KMS-11 (cell line): ENCODE data around the gene IPP.

Experiments used
- H2AFZ ChIP-seq: fragments of 200-600 bp; sonication (generic); 2 replicates; pipeline ENCODE4 v1.6.1; 2016; ENCODE audit warnings: antibody characterized with exemption, mixed run types, low read depth
- H3K27ac ChIP-seq: fragments of 200-600 bp; sonication (generic); 2 replicates; pipeline ENCODE4 v1.6.1; 2016; ENCODE audit warnings: mild to moderate bottlenecking, mixed run types
- H3K27me3 ChIP-seq: fragments of 200-600 bp; sonication (generic); 2 replicates; pipeline ENCODE4 v1.6.1; 2017; ENCODE audit warnings: mild to moderate bottlenecking, low read depth, mixed run types, moderate library complexity; ENCODE audit not compliant: insufficient read depth
- H3K36me3 ChIP-seq: fragments of 200-600 bp; sonication (generic); 2 replicates; pipeline ENCODE4 v1.6.1; 2017; ENCODE audit warnings: mild to moderate bottlenecking, mixed run types; ENCODE audit not compliant: insufficient read depth
- H3K4me1 ChIP-seq: fragments of 200-600 bp; sonication (generic); 2 replicates; pipeline ENCODE4 v1.6.1; 2016; ENCODE audit warnings: mild to moderate bottlenecking, low read depth, mixed run types; ENCODE audit not compliant: poor library complexity, severe bottlenecking
- H3K4me2 ChIP-seq: fragments of 200-600 bp; sonication (generic); 2 replicates; pipeline ENCODE4 v1.7.0; 2016; ENCODE audit warnings: mild to moderate bottlenecking, mixed run types
- H3K4me3 ChIP-seq: fragments of 200-600 bp; sonication (generic); IDR thresholded peaks from 2 replicates; pipeline ENCODE4 v1.6.1; 2017; ENCODE audit warnings: low read depth, low read length, mixed read lengths; ENCODE audit not compliant: insufficient read depth
- H3K79me2 ChIP-seq: fragments of 200-600 bp; sonication (generic); 2 replicates; pipeline ENCODE4 v1.6.1; 2016; ENCODE audit warnings: low read depth, mixed run types; ENCODE audit not compliant: insufficient read depth
- H3K9ac ChIP-seq: fragments of 200-600 bp; sonication (generic); 2 replicates; pipeline ENCODE4 v1.6.1; 2016; ENCODE audit warnings: mild to moderate bottlenecking, mixed run types
- H4K20me1 ChIP-seq: fragments of 200-600 bp; sonication (generic); 2 replicates; pipeline ENCODE4 v1.6.1; 2016; ENCODE audit warnings: mild to moderate bottlenecking, mixed run types; ENCODE audit not compliant: insufficient read depth
- CTCF ChIP-seq: fragments of 200-600 bp; sonication (generic); conservative IDR thresholded peaks from 2 replicates; pipeline ENCODE4 v1.6.1; 2017; ENCODE audit warnings: low read depth, mild to moderate bottlenecking, antibody characterized with exemption, low read length, moderate library complexity, mixed read lengths

Gene IPP

GRCh38 chr1:45660336-45660735 is 90.1 kb downstream of the IPP start:
- H3K27me3 ChIP-seq: no peaks in the 10 kb centered on the region
- H3K4me1 ChIP-seq: no peaks in the 10 kb centered on the region
- no peak overlapping the region for H3K27ac ChIP-seq
- H3K36me3 ChIP-seq: peaks cover 8% of the 10 kb centered on the region; the same call in 1 of the 2 replicates
- peaks cover 40% of the 10 kb centered on the region; the same call in 1 of the 2 replicates for H3K79me2 ChIP-seq
- no peak for TF ChIP-seq CTCF
- no peak overlapping the region for H3K4me3 ChIP-seq
- no peaks in the 10 kb centered on the region for H4K20me1 ChIP-seq
- no peak overlapping the region for H2AFZ ChIP-seq
- H3K4me2 ChIP-seq: no peak overlapping the region
- H3K9ac ChIP-seq: no peak overlapping the region

- Histone ChIP-seq H3K27me3 (no peaks in the 10 kb centered on the region), H2AFZ (no peak overlapping the region), H3K9ac (no peak overlapping the region), H3K79me2 (peaks cover 32% of the 10 kb centered on the region; the same call in 1 of the 2 replicates), H3K4me1 (no peaks in the 10 kb centered on the region), H4K20me1 (no peaks in the 10 kb centered on the region), H3K4me3 (no peak overlapping the region), H3K36me3 (peaks cover 8% of the 10 kb centered on the region; the same call in 1 of the 2 replicates), H3K27ac (no peak overlapping the region), H3K4me2 (no peak overlapping the region)
- no peak for TF ChIP-seq CTCF
These were observed 91.2 kb downstream of the IPP start for GRCh38 chr1:45659222-45659621.

GRCh38 chr1:45658171-45658570 is 92.3 kb downstream of the IPP start:
- Histone ChIP-seq H3K36me3 (peaks cover 8% of the 10 kb centered on the region; the same call in 1 of the 2 replicates), H3K4me3 (no peak overlapping the region), H3K27me3 (no peaks in the 10 kb centered on the region), H2AFZ (no peak overlapping the region), H4K20me1 (no peaks in the 10 kb centered on the region), H3K9ac (no peak overlapping the region), H3K4me1 (no peaks in the 10 kb centered on the region), H3K79me2 (peaks cover 21% of the 10 kb centered on the region; the same call in 1 of the 2 replicates), H3K27ac (no peak overlapping the region), H3K4me2 (no peak overlapping the region)
- no peak for TF ChIP-seq CTCF

- no peak overlapping the region for H3K9ac ChIP-seq
- peaks cover 8% of the 10 kb centered on the region; the same call in 1 of the 2 replicates for H3K36me3 ChIP-seq
- H3K4me3 ChIP-seq: no peak overlapping the region
- no peak overlapping the region for H3K4me2 ChIP-seq
- no peak for TF ChIP-seq CTCF
- no peak overlapping the region for H3K27ac ChIP-seq
- H3K79me2 ChIP-seq: peaks cover 8% of the 10 kb centered on the region; the same call in 1 of the 2 replicates
- H4K20me1 ChIP-seq: no peaks in the 10 kb centered on the region
- H2AFZ ChIP-seq: no peak overlapping the region
- no peaks in the 10 kb centered on the region for H3K4me1 ChIP-seq
- H3K27me3 ChIP-seq: no peaks in the 10 kb centered on the region
These were observed 93.8 kb downstream of the IPP start for GRCh38 chr1:45656573-45657226.
